Forelimb muscle (tissue), 1 donor: ENCODE measurements around the gene PXK. TPM values are rescaled to one million over a fixed set of nuclear protein-coding genes. Genes with fewer than 3 reads are reported as not detected.

Experiments
- DNase-seq: peaks from one replicate; pipeline ENCODE4 v3.0.0-alpha.2; 2013; ENCODE audit warnings: low read depth
- polyA plus RNA-seq: library from polyadenylated mRNA; unstranded; fragments of 120-200 nt; gene quantifications from one replicate; pipeline ENCODE4 v1.2.1, GENCODE V29; 2013; ENCODE audit not compliant: insufficient read length

Gene PXK
- polyA plus RNA-seq, 1 donor, result 19.4 TPM

- DNase-seq, result no peak
These were observed 51.2 kb downstream of the PXK start for GRCh38 chr3:58383904-58384303.

- no peak for DNase-seq
These were observed 51.8 kb downstream of the PXK start for GRCh38 chr3:58384381-58385090.

- DNase-seq, result no peak
These were observed 54.1 kb downstream of the PXK start for GRCh38 chr3:58386626-58387365.

- DNase-seq, result no peak
These were observed 55.2 kb downstream of the PXK start for GRCh38 chr3:58387650-58388546.

- DNase-seq, result no peak
These were observed 55.9 kb downstream of the PXK start for GRCh38 chr3:58388550-58389091.

- DNase-seq, result no peak
These were observed 58.6 kb downstream of the PXK start for GRCh38 chr3:58391156-58391865.

GRCh38 chr3:58392181-58392580 is 59.5 kb downstream of the PXK start:
- DNase-seq, result no peak

GRCh38 chr3:58394339-58394738 is 61.6 kb downstream of the PXK start:
- DNase-seq, result no peak

GRCh38 chr3:58398669-58399333 is 66.1 kb downstream of the PXK start:
- DNase-seq, result no peak

- no peak for DNase-seq
These were observed 70.9 kb downstream of the PXK start for GRCh38 chr3:58403513-58404109.

GRCh38 chr3:58404396-58404795 is 71.7 kb downstream of the PXK start:
- no peak for DNase-seq

GRCh38 chr3:58408906-58409305 is 76.2 kb downstream of the PXK start:
- DNase-seq, result no peak

GRCh38 chr3:58409663-58410062 is 77.0 kb downstream of the PXK start:
- DNase-seq, result no peak

- no peak for DNase-seq
These were observed 78.3 kb downstream of the PXK start for GRCh38 chr3:58411036-58411435.

- no peak for DNase-seq
These were observed 79.4 kb downstream of the PXK start for GRCh38 chr3:58411851-58412830.

GRCh38 chr3:58414538-58415197 is 82.0 kb downstream of the PXK start:
- DNase-seq, result peak; percentile 39

- no peak for DNase-seq
These were observed 83.5 kb downstream of the PXK start for GRCh38 chr3:58416191-58416590.

- DNase-seq, result no peak
These were observed 84.4 kb downstream of the PXK start for GRCh38 chr3:58417075-58417474.

- DNase-seq, result no peak
These were observed 85.5 kb downstream of the PXK start for GRCh38 chr3:58418227-58418626.
